Parathyroid adenoma (tissue), 2 donors: ENCODE measurements around the gene CALHM6.

Experiments
- H2AFZ ChIP-seq: fragments of 300-600 bp; sonication (generic); one replicate; pipeline ENCODE4 v1.7.0; 2017; ENCODE audit warnings: antibody characterized with exemption, mild to moderate bottlenecking
- H3K27ac ChIP-seq: fragments of 300-600 bp; sonication (generic); one replicate; pipeline ENCODE4 v1.7.0; 2017
- H3K27me3 ChIP-seq: fragments of 300-600 bp; sonication (generic); one replicate; pipeline ENCODE4 v1.7.0; 2017; ENCODE audit warnings: low read length; ENCODE audit not compliant: control insufficient read depth, insufficient read depth
- H3K36me3 ChIP-seq: fragments of 300-600 bp; sonication (generic); one replicate; pipeline ENCODE4 v1.7.0; 2017; ENCODE audit warnings: low read length; ENCODE audit not compliant: control insufficient read depth, insufficient read depth
- H3K4me1 ChIP-seq: fragments of 300-600 bp; sonication (generic); one replicate; pipeline ENCODE4 v1.7.0; 2017; ENCODE audit warnings: control low read depth
- H3K4me2 ChIP-seq: fragments of 300-600 bp; sonication (generic); one replicate; pipeline ENCODE4 v1.7.0; 2017; ENCODE audit warnings: low read length
- H3K4me3 ChIP-seq: fragments of 300-600 bp; sonication (generic); one replicate; pipeline ENCODE4 v1.7.0; 2017; ENCODE audit warnings: low read depth, low read length
- H3K79me2 ChIP-seq: fragments of 300-600 bp; sonication (generic); one replicate; pipeline ENCODE4 v1.7.0; 2017; ENCODE audit warnings: control low read depth
- H3K9ac ChIP-seq: fragments of 300-600 bp; sonication (generic); one replicate; pipeline ENCODE4 v1.7.0; 2017; ENCODE audit warnings: mild to moderate bottlenecking
- H3K9me3 ChIP-seq: fragments of 300-600 bp; sonication (generic); one replicate; pipeline ENCODE4 v1.7.0; 2017; ENCODE audit warnings: low read length; ENCODE audit not compliant: control insufficient read depth
- CTCF ChIP-seq: fragments of 300-600 bp; sonication (generic); IDR thresholded peaks from one replicate; pipeline ENCODE4 v1.7.0; 2017; ENCODE audit warnings: antibody characterized with exemption, mild to moderate bottlenecking
- donor health status: primary hyperparathyroidism.

CALHM6 gene

GRCh38 chr6:116472706-116473105, 11.5 kb downstream of the CALHM6 start:
- H3K27me3 ChIP-seq, result no peaks in the 10 kb centered on the region
- no peaks in the 10 kb centered on the region for H3K9me3 ChIP-seq
- no peaks in the 10 kb centered on the region for H3K79me2 ChIP-seq
- no peak overlapping the region for H2AFZ ChIP-seq
- no peak overlapping the region for H3K4me3 ChIP-seq
- TF ChIP-seq CTCF, result no peak
- H3K4me1 ChIP-seq, result no peaks in the 10 kb centered on the region
- no peak overlapping the region for H3K9ac ChIP-seq
- H3K36me3 ChIP-seq, result no peaks in the 10 kb centered on the region
- H3K4me2 ChIP-seq, result no peak overlapping the region
- no peak overlapping the region for H3K27ac ChIP-seq

GRCh38 chr6:116475141-116475540, 14.0 kb downstream of the CALHM6 start:
- H2AFZ ChIP-seq, result no peak overlapping the region
- H3K36me3 ChIP-seq, result no peaks in the 10 kb centered on the region
- no peak overlapping the region for H3K4me2 ChIP-seq
- no peaks in the 10 kb centered on the region for H3K79me2 ChIP-seq
- no peaks in the 10 kb centered on the region for H3K9me3 ChIP-seq
- H3K27ac ChIP-seq, result no peak overlapping the region
- no peak for TF ChIP-seq CTCF
- no peaks in the 10 kb centered on the region for H3K27me3 ChIP-seq
- H3K4me1 ChIP-seq, result no peaks in the 10 kb centered on the region
- no peak overlapping the region for H3K4me3 ChIP-seq
- no peak overlapping the region for H3K9ac ChIP-seq

- no peaks in the 10 kb centered on the region for H3K36me3 ChIP-seq
- no peak for TF ChIP-seq CTCF
- H3K4me1 ChIP-seq, result no peaks in the 10 kb centered on the region
- no peak overlapping the region for H3K4me3 ChIP-seq
- no peak overlapping the region for H3K4me2 ChIP-seq
- no peaks in the 10 kb centered on the region for H3K9me3 ChIP-seq
- no peak overlapping the region for H3K27ac ChIP-seq
- H2AFZ ChIP-seq, result no peak overlapping the region
- no peaks in the 10 kb centered on the region for H3K27me3 ChIP-seq
- H3K9ac ChIP-seq, result no peak overlapping the region
- no peaks in the 10 kb centered on the region for H3K79me2 ChIP-seq
These were observed 15.0 kb downstream of the CALHM6 start for GRCh38 chr6:116476002-116476678.

GRCh38 chr6:116482780-116483179, 21.6 kb downstream of the CALHM6 start:
- H3K36me3 ChIP-seq, result no peaks in the 10 kb centered on the region
- H2AFZ ChIP-seq, result peak overlapping the region; percentile 21
- H3K4me3 ChIP-seq, result no peak overlapping the region
- H3K4me2 ChIP-seq, result no peak overlapping the region
- no peaks in the 10 kb centered on the region for H3K9me3 ChIP-seq
- no peaks in the 10 kb centered on the region for H3K27me3 ChIP-seq
- peaks cover 3% of the 10 kb centered on the region for H3K4me1 ChIP-seq
- no peak overlapping the region for H3K27ac ChIP-seq
- no peak for TF ChIP-seq CTCF
- H3K9ac ChIP-seq, result no peak overlapping the region
- no peaks in the 10 kb centered on the region for H3K79me2 ChIP-seq

GRCh38 chr6:116483616-116484015, 22.4 kb downstream of the CALHM6 start:
- no peaks in the 10 kb centered on the region for H3K36me3 ChIP-seq
- H3K9ac ChIP-seq, result no peak overlapping the region
- no peaks in the 10 kb centered on the region for H3K79me2 ChIP-seq
- no peak overlapping the region for H2AFZ ChIP-seq
- no peaks in the 10 kb centered on the region for H3K9me3 ChIP-seq
- no peaks in the 10 kb centered on the region for H3K27me3 ChIP-seq
- H3K27ac ChIP-seq, result no peak overlapping the region
- H3K4me2 ChIP-seq, result peak overlapping the region; percentile 39
- H3K4me1 ChIP-seq, result peaks cover 3% of the 10 kb centered on the region
- TF ChIP-seq CTCF, result no peak
- H3K4me3 ChIP-seq, result no peak overlapping the region
